ENCODE data around the gene SUSD3. TPM values are rescaled to one million over a fixed set of nuclear protein-coding genes. Genes with fewer than 3 reads are reported as not detected.

The SUSD3 gene
- total and polyA plus RNA-seq, 7 experiments from 2014 or later: 62.8 to 315 (median 78.8) TPM

DNA sequence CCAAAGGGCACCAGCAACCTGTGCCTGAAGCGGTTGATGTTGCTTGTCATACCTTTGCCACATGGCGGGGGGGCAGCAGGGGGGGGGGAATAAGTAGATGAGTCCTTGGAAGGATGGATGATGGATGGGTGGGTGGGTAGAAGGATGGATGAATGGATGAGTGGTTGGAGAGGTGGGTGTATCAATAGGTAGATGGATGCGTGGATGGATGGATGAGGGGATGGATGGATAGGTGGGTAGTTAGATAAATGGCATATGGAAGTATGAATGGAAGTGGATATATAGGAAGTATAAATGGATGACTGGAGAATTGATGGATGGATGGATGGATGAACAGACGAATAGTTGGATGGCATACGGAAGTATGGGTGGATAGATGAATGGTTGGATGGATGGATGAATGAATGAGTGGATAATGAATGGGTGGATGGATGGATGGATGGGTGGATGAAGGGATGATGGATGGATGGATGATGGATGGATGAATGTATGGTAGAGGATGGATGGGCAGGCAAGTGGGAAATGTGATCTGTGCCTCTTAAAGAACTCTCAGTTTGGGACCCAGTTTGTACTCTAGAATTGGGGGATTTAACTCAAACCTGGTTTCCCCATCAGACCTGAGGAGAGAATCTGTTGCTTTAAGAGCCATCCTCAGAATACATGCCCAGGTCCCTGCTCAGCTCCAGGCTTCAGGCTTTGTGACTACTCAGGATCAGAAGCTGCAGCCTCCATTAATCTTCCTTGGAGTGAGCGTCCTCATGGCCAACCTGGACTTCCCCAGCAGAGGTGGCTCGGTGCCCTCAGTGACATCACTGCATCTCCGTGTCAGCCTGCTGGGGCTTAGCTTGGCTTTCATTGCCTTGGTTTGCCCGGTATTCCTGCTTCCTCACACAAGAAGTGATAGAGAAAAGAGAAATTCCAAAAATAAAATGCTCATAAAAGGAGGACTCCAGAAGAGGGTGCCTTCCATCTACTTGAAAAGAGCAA is 27.6 kb upstream of the SUSD3 start:
- ChIA-PET CTCF (interaction anchor here (0.5 to 1.4 kb wide), 5 partner anchors 8 to 544 kb away, joined by 3 to 5 read pairs (median 3); no protein-coding TSS in a partner anchor), POLR2A (interaction anchor here (0.7 to 19.6 kb wide), 15 partner anchors 9 to 74 kb away, joined by 3 to 365 read pairs (median 9); partner anchors contain the start of gene SUSD3)
- H3K36me3 ChIP-seq (ENCODE audit: control insufficient read depth in 2 of 3, insufficient read depth in 3 of 3, low read length in 3 of 3): peaks cover 20 to 73% (median 38%) of the 10 kb centered on the region in 3 experiments
- peaks cover 45 to 79% of the 10 kb centered on the region in 2 donors for H3K4me1 ChIP-seq (ENCODE audit: control insufficient read depth in 2 of 2, insufficient read depth in 2 of 2, low read length in 2 of 2)
- no peaks in the 10 kb centered on the region for H3K27me3 ChIP-seq (ENCODE audit: control insufficient read depth in 2 of 2, insufficient read depth in 2 of 2, low read length in 2 of 2)
- Mint-ChIP-seq H3K9me3 (peaks cover 0 to 3% (median 0%) of the 10 kb centered on the region in 11 donors), H3K4me1 (peaks cover 40 to 85% (median 75%) of the 10 kb centered on the region in 7 donors), H3K4me3 (peak overlapping the region; percentile 14 to 89 (median 47)), H3K27ac (peak overlapping the region; percentile 77 to 100 (median 99)), H3K36me3 (peaks cover 15 to 49% (median 38%) of the 10 kb centered on the region in 5 donors), H3K27me3 (no peaks in the 10 kb centered on the region)
- no peaks in the 10 kb centered on the region for H3K9me3 ChIP-seq (ENCODE audit: control insufficient read depth in 2 of 3, low read length in 3 of 3)
- peak overlapping the region; percentile 90 for H3K27ac ChIP-seq (ENCODE audit: low read depth, low read length)
- DNase-seq: no peak
- H3K4me3 ChIP-seq (ENCODE audit: low read length): no peak overlapping the region
- no peak for ATAC-seq
- intact Hi-C loops (cut with micrococcal nuclease): no loop called here

DNA sequence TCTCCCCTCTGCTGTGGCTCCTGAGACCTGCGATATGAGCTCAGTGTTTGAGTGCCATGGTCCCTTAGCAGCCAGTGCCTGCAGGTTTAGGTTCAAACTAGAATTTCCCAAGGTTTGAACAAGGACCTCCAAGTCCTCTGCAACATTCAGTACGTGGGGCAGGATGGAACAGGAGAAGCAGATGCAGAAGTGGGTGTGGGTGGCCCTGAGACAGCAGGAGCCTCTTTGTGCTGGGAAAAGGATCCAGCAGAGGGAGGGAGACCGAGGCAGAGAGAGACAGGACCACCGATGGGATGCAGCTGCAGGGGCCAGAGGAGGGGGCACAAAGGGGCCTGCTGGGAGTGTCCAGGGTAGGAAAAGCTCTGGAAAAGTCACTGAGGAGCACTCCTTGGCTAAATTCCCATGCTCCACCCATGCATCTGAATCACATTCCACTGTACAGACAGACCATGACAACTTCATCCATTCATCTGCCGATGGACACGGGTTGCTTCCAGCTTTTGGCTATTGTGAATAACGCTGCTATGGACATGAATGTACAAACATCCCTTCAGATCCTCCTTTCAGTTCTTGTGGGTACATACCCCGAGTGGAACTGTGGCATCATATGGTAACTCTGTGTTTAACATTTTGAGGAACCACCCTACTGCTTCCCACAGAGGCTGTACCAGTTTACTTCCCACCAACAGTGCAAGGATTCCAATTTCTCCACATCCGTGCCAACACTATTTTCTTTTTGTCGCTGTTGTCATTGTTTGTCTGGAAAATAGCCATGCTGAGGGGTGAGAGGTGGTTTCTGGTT is 26.7 kb upstream of the SUSD3 start:
- peak overlapping the region; percentile 90 for H3K27ac ChIP-seq (ENCODE audit: low read depth, low read length)
- Mint-ChIP-seq H3K27me3 (no peaks in the 10 kb centered on the region), H3K27ac (peak overlapping the region; percentile 77 to 100 (median 99)), H3K4me3 (peak overlapping the region in 7 of 10 donors; percentile 21 to 89 (median 57)), H3K9me3 (peaks cover 0 to 5% (median 0%) of the 10 kb centered on the region in 11 donors), H3K4me1 (peaks cover 35 to 84% (median 74%) of the 10 kb centered on the region in 7 donors), H3K36me3 (peaks cover 15 to 50% (median 38%) of the 10 kb centered on the region in 5 donors)
- peaks cover 36 to 74% of the 10 kb centered on the region in 2 donors for H3K4me1 ChIP-seq (ENCODE audit: control insufficient read depth in 2 of 2, insufficient read depth in 2 of 2, low read length in 2 of 2)
- intact Hi-C loops (cut with micrococcal nuclease): no loop called here
- no peak for DNase-seq
- POLR2A ChIA-PET: interaction anchor here (0.7 to 19.6 kb wide), 11 partner anchors 8 to 75 kb away, joined by 3 to 365 read pairs (median 9); partner anchors contain the start of gene SUSD3
- H3K9me3 ChIP-seq (ENCODE audit: control insufficient read depth in 2 of 3, low read length in 3 of 3): no peaks in the 10 kb centered on the region
- no peak for ATAC-seq
- peaks cover 23 to 73% (median 34%) of the 10 kb centered on the region in 3 experiments for H3K36me3 ChIP-seq (ENCODE audit: control insufficient read depth in 2 of 3, insufficient read depth in 3 of 3, low read length in 3 of 3)
- H3K4me3 ChIP-seq (ENCODE audit: low read length): no peak overlapping the region
- CTCF ChIA-PET: interaction anchor here (0.5 to 0.9 kb wide), 2 partner anchors 18 to 543 kb away, joined by 3 to 4 read pairs; no protein-coding TSS in a partner anchor
- H3K27me3 ChIP-seq (ENCODE audit: control insufficient read depth in 2 of 2, insufficient read depth in 2 of 2, low read length in 2 of 2): no peaks in the 10 kb centered on the region

DNA sequence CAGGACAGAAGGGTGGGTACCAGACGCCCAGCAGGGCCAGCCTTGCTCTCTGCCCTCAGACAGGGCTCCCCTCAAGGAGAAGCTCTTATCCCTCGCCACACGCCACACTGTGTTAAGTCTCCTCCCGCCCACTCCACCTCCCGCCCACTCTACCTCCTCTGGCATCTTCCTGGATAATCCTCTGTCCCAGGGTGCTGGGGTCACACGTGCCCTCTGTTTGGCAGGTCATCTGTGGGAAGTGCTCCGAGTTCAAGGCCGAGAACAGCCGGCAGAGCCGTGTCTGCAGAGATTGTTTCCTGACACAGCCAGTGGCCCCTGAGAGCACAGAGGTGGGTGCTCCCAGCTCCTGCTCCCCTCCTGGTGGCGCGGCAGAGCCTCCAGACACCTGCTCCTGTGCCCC is 26.0 kb upstream of the SUSD3 start:
- ATAC-seq: no peak
- H3K27ac Mint-ChIP-seq: peak overlapping the region; percentile 68 to 100 (median 97)
- no peak for DNase-seq
- no peaks in the 10 kb centered on the region for H3K27me3 ChIP-seq (ENCODE audit: control insufficient read depth in 2 of 2, insufficient read depth in 2 of 2, low read length in 2 of 2)
- no peak overlapping the region for H3K4me3 ChIP-seq (ENCODE audit: low read length)
- H3K4me1 Mint-ChIP-seq: peaks cover 30 to 82% (median 69%) of the 10 kb centered on the region in 7 donors
- peaks cover 0 to 5% (median 0%) of the 10 kb centered on the region in 11 donors for H3K9me3 Mint-ChIP-seq
- no peaks in the 10 kb centered on the region for H3K9me3 ChIP-seq (ENCODE audit: control insufficient read depth in 2 of 3, low read length in 3 of 3)
- H3K27me3 Mint-ChIP-seq: no peaks in the 10 kb centered on the region
- H3K4me1 ChIP-seq (ENCODE audit: control insufficient read depth in 2 of 2, insufficient read depth in 2 of 2, low read length in 2 of 2): peaks cover 29 to 67% of the 10 kb centered on the region in 2 donors
- H3K27ac ChIP-seq (ENCODE audit: low read depth, low read length): peak overlapping the region; percentile 63
- H3K36me3 ChIP-seq (ENCODE audit: control insufficient read depth in 2 of 3, insufficient read depth in 3 of 3, low read length in 3 of 3): peaks cover 23 to 80% (median 34%) of the 10 kb centered on the region in 3 experiments
- ChIA-PET CTCF (interaction anchor here (0.7 kb wide), 1 partner anchor 48 kb away, joined by 3 read pairs; no protein-coding TSS in a partner anchor), POLR2A (interaction anchor here (1.0 to 19.6 kb wide), 7 partner anchors 7 to 66 kb away, joined by 5 to 365 read pairs (median 13); partner anchors contain the start of gene SUSD3)
- peak overlapping the region in 6 of 10 donors; percentile 32 to 89 (median 60) for H3K4me3 Mint-ChIP-seq
- intact Hi-C loops (cut with micrococcal nuclease): no loop called here
- peaks cover 15 to 47% (median 36%) of the 10 kb centered on the region in 5 donors for H3K36me3 Mint-ChIP-seq

DNA sequence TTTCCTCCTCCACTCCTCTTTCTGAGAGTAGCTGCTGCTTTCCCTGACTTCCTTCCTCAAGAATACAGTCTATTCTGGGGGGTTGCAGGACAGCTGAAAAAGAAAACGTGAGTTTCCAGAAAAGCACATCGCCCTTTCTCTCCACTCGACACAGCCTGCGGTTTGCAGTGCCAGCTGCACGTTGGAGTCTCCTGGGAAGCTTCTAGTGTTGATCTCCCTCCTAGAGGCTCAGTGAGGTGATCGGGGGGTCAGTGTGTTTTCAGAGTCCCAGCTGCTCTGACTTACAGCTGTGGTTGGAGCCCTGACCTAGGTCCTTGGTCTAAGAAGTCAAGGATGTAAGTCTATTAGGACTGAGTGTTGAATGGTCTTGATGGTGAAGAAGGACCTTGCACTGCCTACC is 25.0 kb upstream of the SUSD3 start:
- Mint-ChIP-seq H3K4me1 (peaks cover 21 to 80% (median 67%) of the 10 kb centered on the region in 7 donors), H3K4me3 (peak overlapping the region in 5 of 10 donors; percentile 24 to 52 (median 44)), H3K27ac (peak overlapping the region; percentile 79 to 100 (median 92)), H3K36me3 (peaks cover 15 to 47% (median 31%) of the 10 kb centered on the region in 5 donors), H3K27me3 (no peaks in the 10 kb centered on the region), H3K9me3 (peaks cover 0 to 4% (median 0%) of the 10 kb centered on the region in 11 donors)
- Histone ChIP-seq H3K27me3 (ENCODE audit: control insufficient read depth in 2 of 2, insufficient read depth in 2 of 2, low read length in 2 of 2) (no peaks in the 10 kb centered on the region), H3K4me1 (ENCODE audit: control insufficient read depth in 2 of 2, insufficient read depth in 2 of 2, low read length in 2 of 2) (peaks cover 23 to 67% of the 10 kb centered on the region in 2 donors), H3K36me3 (ENCODE audit: control insufficient read depth in 2 of 3, insufficient read depth in 3 of 3, low read length in 3 of 3) (peaks cover 23 to 80% (median 34%) of the 10 kb centered on the region in 3 experiments), H3K27ac (ENCODE audit: low read depth, low read length) (peak overlapping the region; percentile 63), H3K9me3 (ENCODE audit: control insufficient read depth in 2 of 3, low read length in 3 of 3) (no peaks in the 10 kb centered on the region), H3K4me3 (ENCODE audit: low read length) (no peak overlapping the region)
- DNase-seq: no peak
- POLR2A ChIA-PET: interaction anchor here (1.0 to 19.6 kb wide), 11 partner anchors 6 to 75 kb away, joined by 3 to 365 read pairs (median 5); partner anchors contain the start of gene SUSD3
- no peak for ATAC-seq
- intact Hi-C loops (cut with micrococcal nuclease): no loop called here
- CTCF ChIA-PET: interaction anchor here (0.8 kb wide), 1 partner anchor 27 kb away, joined by 3 read pairs; no protein-coding TSS in a partner anchor

DNA sequence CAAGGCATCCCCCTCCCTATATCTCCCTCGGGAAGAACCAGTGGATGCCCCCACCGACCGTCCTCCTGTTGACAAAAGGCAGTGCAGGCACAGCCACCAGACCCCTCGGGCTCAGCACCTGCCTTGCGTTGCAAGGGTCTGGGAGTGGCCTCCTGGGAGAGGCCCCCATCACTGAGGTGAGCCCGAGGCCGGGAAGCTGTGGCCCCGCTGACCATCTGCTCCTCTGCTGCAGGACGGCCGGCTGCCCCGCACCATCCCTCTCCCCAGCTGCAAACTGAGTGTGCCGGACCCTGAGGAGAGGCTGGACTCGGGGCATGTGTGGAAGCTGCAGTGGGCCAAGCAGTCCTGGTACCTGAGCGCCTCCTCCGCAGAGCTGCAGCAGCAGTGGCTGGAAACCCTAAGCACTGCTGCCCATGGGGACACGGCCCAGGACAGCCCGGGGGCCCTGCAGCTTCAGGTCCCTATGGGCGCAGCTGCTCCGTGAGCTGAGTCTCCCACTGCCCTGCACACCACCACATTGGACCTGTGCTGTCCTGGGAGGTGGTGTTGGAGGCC is 23.3 kb upstream of the SUSD3 start:
- H3K9me3 Mint-ChIP-seq: peaks cover 0 to 5% (median 0%) of the 10 kb centered on the region in 11 donors
- H3K4me3 ChIP-seq (ENCODE audit: low read length): no peak overlapping the region
- no peaks in the 10 kb centered on the region for H3K9me3 ChIP-seq (ENCODE audit: control insufficient read depth in 2 of 3, low read length in 3 of 3)
- peaks cover 7 to 36% (median 24%) of the 10 kb centered on the region in 5 donors for H3K36me3 Mint-ChIP-seq
- ChIA-PET CTCF (interaction anchor here (0.6 to 1.5 kb wide), 3 partner anchors 10 to 30 kb away, joined by 3 to 9 read pairs (median 3); no protein-coding TSS in a partner anchor), POLR2A (interaction anchor here (0.6 to 19.6 kb wide), 9 partner anchors 9 to 96 kb away, joined by 3 to 365 read pairs (median 3); partner anchors contain the start of gene SUSD3)
- intact Hi-C loops (cut with micrococcal nuclease): no loop called here
- DNase-seq (no peak), ATAC-seq (no peak)
- peaks cover 20 to 78% (median 67%) of the 10 kb centered on the region in 7 donors for H3K4me1 Mint-ChIP-seq
- peaks cover 16 to 74% (median 29%) of the 10 kb centered on the region in 3 experiments for H3K36me3 ChIP-seq (ENCODE audit: control insufficient read depth in 2 of 3, insufficient read depth in 3 of 3, low read length in 3 of 3)
- H3K4me3 Mint-ChIP-seq: no peak overlapping the region
- H3K27ac Mint-ChIP-seq: peak overlapping the region in 6 of 9 donors; percentile 59 to 97 (median 93)
- peak overlapping the region; percentile 40 for H3K27ac ChIP-seq (ENCODE audit: low read depth, low read length)
- no peaks in the 10 kb centered on the region for H3K27me3 ChIP-seq (ENCODE audit: control insufficient read depth in 2 of 2, insufficient read depth in 2 of 2, low read length in 2 of 2)
- no peaks in the 10 kb centered on the region for H3K27me3 Mint-ChIP-seq
- H3K4me1 ChIP-seq (ENCODE audit: control insufficient read depth in 2 of 2, insufficient read depth in 2 of 2, low read length in 2 of 2): peaks cover 7 to 51% of the 10 kb centered on the region in 2 donors

All from naive thymus-derived CD4-positive, alpha-beta T cell (primary cell).